ENCODE data around the gene TNS2. TPM values are rescaled to one million over a fixed set of nuclear protein-coding genes. Genes with fewer than 3 reads are reported as not detected.

Gene TNS2
- total and polyA plus RNA-seq, 9 of the 15 experiments (the other 6 are each of a cell fraction or from before 2014, with no cell fraction given), result 0.28 to 3.1 (median 1.2) TPM; not detected in 1

GRCh38 chr12:53099071-53099882, 49.4 kb downstream of the TNS2 start:
- CTCF ChIA-PET (ENCODE audit: low intra/inter-chr PET ratio), result interaction anchor here (0.7 to 2.9 kb wide), 7 partner anchors 10 to 91 kb away, joined by 3 to 49 read pairs (median 3); no protein-coding TSS in a partner anchor
- 17% methylated on average over 6 of the region's 6 CpGs for WGBS (ENCODE audit: insufficient coverage, low coverage, missing lambda C conversion rate)
- H3K4me2 ChIP-seq (ENCODE audit: insufficient read depth, low read length), result peak overlapping the region; percentile 76
- intact Hi-C loops (cut with micrococcal nuclease) (loop anchor here (1.0 kb wide), 1 partner anchor 33 kb away; no protein-coding TSS in a partner anchor), in situ Hi-C loops (cut with MboI) (no loop called here)
- no peaks in the 10 kb centered on the region for H4K20me1 ChIP-seq (replicated peaks; ENCODE audit: control insufficient read depth, insufficient read depth, low read length)
- ATAC-seq (peak; percentile 88), FAIRE-seq (peak; percentile 97), DNase-seq (ENCODE audit: extremely low read depth in 1 of 4, low spot score in 3 of 4) (peak; percentile 94 to 96 (median 96))
- H3K4me3 ChIP-seq, result no peak overlapping the region
- H3K9me1 ChIP-seq (ENCODE audit: control insufficient read depth, insufficient read depth, low read length), result peaks cover 6% of the 10 kb centered on the region
- peak overlapping the region; percentile 98 for H2AFZ ChIP-seq (ENCODE audit: low read depth, low read length)
- POLR2A ChIA-PET, result interaction anchor here (0.5 to 1.4 kb wide), 9 partner anchors 16 to 1708 kb away, joined by 3 to 9 read pairs (median 3); partner anchors contain the start of genes AAAS, GALNT6 and SPRYD3
- H3K27ac ChIP-seq (ENCODE audit: extremely low read depth, low read depth, low read length), result peak overlapping the region; percentile 72
- peak overlapping the region in 1 of 2 experiments; percentile 56; a peak in 3 of 4 replicates for H3K9ac ChIP-seq (ENCODE audit: insufficient read depth in 1 of 2, low read depth in 2 of 2, low read length in 2 of 2)
- H3K27me3 ChIP-seq (ENCODE audit: control insufficient read depth in 2 of 2, insufficient read depth in 2 of 2, low read length in 2 of 2), result no peaks in the 10 kb centered on the region; a peak in 1 of 5 replicates
- no peaks in the 10 kb centered on the region for H3K9me3 ChIP-seq (replicated peaks; ENCODE audit: control insufficient read depth, insufficient read depth, low read depth, low read length)
- H3K36me3 ChIP-seq (ENCODE audit: control insufficient read depth, insufficient read depth, low read length), result no peaks in the 10 kb centered on the region
- H3K79me2 ChIP-seq (ENCODE audit: control insufficient read depth, insufficient read depth, low read length), result no peaks in the 10 kb centered on the region
- H3K4me1 ChIP-seq (replicated peaks in 1 of 2; ENCODE audit: control insufficient read depth in 2 of 2, insufficient read depth in 2 of 2, low read length in 2 of 2), result peaks cover 39 to 45% of the 10 kb centered on the region in 2 experiments
- BruUV-seq (replicated peaks), result no TSS peak
- TF ChIP-seq ZBTB11 (CRISPR knock-in tag; IDR thresholded peaks at IDR 0.05) (no peak), SIN3A (IDR thresholded peaks at IDR 0.05; ENCODE audit: borderline replicate concordance in 2 of 2, control insufficient read depth in 1 of 2, low read depth in 2 of 2, low read length in 2 of 2) (0 out of 4 replicates have a peak, but pooled peaks of 1 of the 2 experiments have one; percentile 34), NRF1 (conservative IDR thresholded peaks at IDR 0.05 in 1 of 2, IDR thresholded peaks at IDR 0.05 in 1 of 2) (no peak), ETS1 (conservative IDR thresholded peaks at IDR 0.05; ENCODE audit: control insufficient read depth, low read depth, low read length) (no peak), ETV5 (CRISPR knock-in tag; IDR thresholded peaks at IDR 0.05; ENCODE audit: low read depth) (peak; percentile 93), ZNF324 (CRISPR knock-in tag; IDR thresholded peaks at IDR 0.05) (no peak), ZNF165 (CRISPR knock-in tag; IDR thresholded peaks at IDR 0.05; ENCODE audit: borderline replicate concordance) (no peak), TBP (optimal IDR thresholded peaks at IDR 0.05; ENCODE audit: low read depth, low read length) (no peak), LEF1 (IDR thresholded peaks at IDR 0.05) (no peak), GTF2E2 (tag; IDR thresholded peaks at IDR 0.05) (no peak), SNRNP70 (optimal IDR thresholded peaks at IDR 0.05; ENCODE audit: low read depth, low read length) (no peak), BDP1 (IDR thresholded peaks at IDR 0.05; ENCODE audit: insufficient read depth, insufficient read length) (no peak), ZNF512 (tag; IDR thresholded peaks at IDR 0.05) (no peak), GABPB1 (CRISPR knock-in tag; IDR thresholded peaks at IDR 0.05) (peak; percentile 47; the same call in 1 of the 2 replicates)
